HG02884 (cell line): Measurements from ENCODE around the gene LHB.
"Not testable (repeated sequence)": the region's sequence is repeated elsewhere in the genome, so short reads cannot be mapped to it uniquely, and the experiment has no call there.

ENCODE experiments used
- ATAC-seq: cut with Tn5 transposase; IDR thresholded peaks from one replicate; pipeline ENCODE4 v1.9.1; 2021; ENCODE audit warnings: mild to moderate bottlenecking, moderate library complexity; ENCODE audit not compliant: unreplicated experiment

The LHB gene

DNA sequence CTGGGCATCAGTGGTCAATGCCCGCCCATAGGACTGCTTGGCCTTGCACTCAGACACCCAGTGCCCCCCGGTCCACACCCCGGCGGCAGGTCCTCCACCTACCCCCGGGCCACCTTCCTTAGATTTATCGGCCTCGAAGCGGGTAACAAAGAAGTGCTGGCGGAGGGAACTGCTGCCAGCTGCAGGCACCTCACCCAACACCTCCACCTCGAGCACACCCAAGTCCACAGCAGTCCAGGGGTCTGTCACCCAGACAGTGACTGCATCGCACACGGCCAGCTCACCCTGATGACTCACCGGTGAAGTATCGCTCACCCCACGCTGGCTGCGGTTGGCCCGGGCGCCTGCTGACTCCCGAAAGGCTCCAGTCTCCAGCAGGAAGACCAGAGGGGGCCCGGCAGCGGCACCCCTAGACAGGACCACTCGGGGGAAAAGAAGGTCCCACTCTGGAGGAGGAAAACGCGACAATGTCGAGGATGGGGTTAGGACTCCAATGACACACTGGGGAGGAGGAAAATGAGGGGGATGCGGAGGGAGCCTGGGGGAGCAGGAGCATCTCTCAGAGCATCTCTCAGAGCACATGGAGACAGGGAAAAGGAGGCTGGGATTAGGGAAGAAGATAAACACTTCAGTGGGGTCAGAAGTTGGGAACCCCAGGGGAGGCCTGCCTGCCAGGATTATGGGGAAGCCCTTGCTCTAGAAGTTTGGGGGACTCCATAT lies 21.8 kb upstream of the LHB start:
- ATAC-seq = not testable (repeated sequence)

DNA sequence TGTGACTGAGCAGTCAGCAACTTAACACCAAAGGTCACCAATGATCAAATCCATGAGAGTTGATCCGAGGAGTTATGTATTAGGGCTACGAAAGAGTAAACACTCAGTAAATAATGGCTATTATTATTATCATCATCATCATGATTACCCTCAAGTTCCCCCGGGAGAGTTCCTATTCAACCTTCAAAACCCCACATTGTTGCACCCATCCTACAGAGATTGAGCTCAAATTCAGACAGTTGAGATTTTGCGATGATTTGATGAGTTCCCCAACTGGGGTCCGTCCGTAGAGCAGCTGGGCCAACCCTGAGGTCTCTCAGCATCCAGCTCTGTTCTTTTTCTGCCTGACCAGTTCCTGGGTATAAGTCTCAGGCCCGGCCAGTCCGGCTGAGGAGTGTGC lies 21.2 kb upstream of the LHB start:
- not testable (repeated sequence) for ATAC-seq

DNA sequence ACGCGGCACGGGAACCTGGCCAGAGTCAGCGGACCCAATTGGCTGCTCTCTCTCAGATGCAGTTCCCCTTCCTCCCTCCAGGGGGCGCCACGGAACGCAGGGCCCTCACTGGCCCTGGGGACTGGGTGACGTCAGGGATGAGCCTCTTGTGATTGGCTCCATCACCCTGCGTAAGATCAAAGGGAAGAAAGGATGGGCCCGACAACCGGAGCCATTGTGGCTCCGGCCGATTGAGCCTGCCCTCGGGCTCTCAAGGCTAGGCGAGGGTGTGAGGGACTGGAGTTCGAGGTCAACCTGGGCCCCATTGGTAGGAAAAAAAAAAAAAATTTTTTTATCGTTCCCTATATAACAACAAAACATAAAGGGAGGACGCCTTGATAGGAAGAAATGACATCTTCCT lies 19.9 kb upstream of the LHB start, which contains the start of gene CGB1:
CGB1 (minus strand) TSS at position 81 of the 400 bp plus-strand sequence. CDS start 184 bp downstream, outside the sequence.
- ATAC-seq = not testable (repeated sequence)

DNA sequence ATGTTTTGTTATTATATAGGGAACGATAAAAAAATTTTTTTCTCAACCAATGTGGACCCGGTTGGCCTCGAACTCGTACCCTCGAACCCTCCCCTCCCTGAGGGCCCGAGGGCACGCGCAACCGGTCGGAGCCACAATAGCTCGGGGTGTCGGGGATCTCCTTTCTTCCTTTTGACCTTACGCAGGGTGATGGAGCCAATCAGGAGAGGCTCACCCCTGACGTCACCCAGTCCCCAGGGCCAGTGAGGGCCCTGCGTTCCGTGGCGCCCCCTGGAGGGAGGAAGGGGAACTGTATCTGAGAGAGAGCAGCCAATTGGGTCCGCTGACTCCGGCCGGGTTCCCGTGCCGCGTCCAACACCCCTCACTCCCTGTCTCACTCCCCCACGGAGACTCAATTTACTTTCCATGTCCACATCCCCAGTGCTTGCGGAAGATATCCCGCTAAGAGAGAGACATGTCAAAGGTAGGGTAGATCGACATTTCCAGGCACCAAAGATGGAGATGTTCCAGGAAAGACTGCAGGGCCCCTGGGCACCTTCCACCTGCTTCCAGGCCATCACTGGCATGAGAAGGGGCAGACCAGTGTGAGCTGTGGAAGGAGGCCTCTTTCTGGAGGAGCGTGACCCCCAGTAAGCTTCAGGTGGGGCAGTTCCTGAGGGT lies 14.9 kb upstream of the LHB start, which contains the start of gene CGB2:
CGB2 (plus strand) TSS at position 249 of the 660 bp plus-strand sequence; CDS start at position 455, 206 bp downstream.
- ATAC-seq = not testable (repeated sequence)

DNA sequence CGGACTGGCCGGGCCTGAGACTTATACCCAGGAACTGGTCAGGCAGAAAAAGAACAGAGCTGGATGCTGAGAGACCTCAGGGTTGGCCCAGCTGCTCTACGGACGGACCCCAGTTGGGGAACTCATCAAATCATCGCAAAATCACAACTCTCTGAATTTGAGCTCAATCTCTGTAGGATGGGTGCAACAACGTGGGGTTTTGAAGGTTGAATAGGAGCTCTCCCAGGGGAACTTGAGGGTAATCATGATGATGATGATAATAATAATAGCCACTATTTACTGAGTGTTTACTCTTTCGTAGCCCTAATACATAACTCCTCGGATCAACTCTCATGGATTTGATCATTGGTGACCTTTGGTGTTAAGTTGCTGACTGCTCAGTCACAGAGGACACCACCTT lies 13.4 kb upstream of the LHB start:
- ATAC-seq = not testable (repeated sequence)

DNA sequence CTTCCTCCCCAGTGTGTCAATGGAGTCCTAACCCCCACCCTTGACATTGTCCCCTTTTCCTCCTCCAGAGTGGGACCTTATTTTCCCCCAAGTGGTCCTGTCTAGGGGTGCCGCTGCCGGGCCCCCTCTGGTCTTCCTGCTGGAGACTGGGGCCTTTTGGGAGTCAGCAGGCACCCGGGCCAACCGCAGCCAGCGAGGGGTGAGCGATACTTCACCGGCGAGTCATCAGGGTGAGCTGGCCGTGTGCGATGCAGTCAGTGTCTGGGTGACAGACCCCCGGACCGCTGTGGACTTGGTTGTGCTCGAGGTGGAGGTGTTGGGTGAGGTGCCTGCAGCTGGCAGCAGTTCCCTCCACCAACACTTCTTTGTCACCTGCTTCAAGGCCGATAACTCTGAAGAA lies 12.9 kb upstream of the LHB start:
- not testable (repeated sequence) for ATAC-seq

DNA sequence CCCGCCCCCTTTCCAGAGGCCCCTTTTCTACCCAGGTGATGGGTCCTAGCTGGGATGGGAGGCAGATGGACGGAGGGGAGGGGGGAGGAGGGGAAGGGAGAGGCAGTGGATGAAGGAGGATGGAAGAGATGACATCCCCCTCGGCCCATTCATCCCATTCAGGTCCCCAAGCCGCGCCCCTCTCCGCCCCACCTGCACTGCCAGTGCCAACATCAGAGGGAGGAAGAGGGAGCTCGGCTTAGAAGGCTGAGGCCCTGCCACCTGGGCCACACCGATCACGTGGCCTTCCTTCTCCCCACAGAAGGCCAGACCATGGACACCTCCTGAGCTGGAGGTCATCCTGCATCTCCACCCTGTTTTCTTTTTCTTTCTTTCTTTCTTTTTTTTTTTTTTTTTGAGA lies 11.8 kb upstream of the LHB start:
- not testable (repeated sequence) for ATAC-seq

DNA sequence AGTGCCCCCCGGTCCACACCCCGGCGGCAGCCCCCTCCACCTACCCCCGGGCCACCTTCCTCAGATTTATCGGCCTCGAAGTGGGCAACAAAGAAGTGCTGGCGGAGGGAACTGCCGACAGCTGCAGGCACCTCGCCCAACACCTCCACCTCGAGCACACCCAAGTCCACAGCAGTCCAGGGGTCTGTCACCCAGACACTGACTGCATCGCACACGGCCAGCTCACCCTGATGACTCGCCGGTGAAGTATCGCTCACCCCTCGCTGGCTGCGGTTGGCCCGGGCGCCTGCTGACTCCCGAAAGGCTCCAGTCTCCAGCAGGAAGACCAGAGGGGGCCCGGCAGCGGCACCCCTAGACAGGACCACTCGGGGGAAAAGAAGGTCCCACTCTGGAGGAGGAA lies 8.7 kb upstream of the LHB start:
- ATAC-seq = not testable (repeated sequence)

DNA sequence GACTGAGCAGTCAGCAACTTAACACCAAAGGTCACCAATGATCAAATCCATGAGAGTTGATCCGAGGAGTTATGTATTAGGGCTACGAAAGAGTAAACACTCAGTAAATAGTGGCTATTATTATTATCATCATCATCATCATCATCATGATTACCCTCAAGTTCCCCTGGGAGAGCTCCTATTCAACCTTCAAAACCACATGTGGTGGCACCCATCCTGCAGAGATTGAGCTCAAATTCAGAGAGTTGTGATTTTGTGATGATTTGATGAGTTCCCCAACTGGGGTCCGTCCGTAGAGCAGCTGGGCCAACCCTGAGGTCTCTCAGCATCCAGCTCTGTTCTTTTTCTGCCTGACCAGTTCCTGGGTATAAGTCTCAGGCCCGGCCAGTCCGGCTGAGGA lies 8.2 kb upstream of the LHB start:
- ATAC-seq = not testable (repeated sequence)

DNA sequence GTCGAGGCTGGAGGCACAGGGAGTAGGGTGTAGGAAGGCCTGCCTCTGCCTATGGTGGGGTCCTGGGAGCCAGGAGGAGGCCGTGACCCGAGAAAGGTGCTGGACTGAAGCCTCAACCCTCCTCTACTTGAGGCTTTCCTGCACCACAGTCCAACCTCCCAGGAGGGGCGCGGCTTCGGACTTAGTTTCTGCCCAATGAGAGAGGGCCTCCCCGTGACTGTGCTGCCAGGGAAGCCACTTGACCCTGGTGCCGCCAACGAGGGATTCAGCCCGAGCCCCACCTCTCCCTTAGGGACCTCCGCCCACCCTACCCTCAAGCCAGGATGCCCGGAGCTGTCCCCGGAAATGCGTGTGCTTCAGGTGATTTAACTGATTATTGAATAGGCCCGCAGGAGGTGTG lies 7.3 kb upstream of the LHB start, which contains the start of gene CGB3:
CGB3 (minus strand) TSS at position 101 of the 400 bp plus-strand sequence. CDS start 362 bp downstream, outside the sequence.
- not testable (repeated sequence) for ATAC-seq

DNA sequence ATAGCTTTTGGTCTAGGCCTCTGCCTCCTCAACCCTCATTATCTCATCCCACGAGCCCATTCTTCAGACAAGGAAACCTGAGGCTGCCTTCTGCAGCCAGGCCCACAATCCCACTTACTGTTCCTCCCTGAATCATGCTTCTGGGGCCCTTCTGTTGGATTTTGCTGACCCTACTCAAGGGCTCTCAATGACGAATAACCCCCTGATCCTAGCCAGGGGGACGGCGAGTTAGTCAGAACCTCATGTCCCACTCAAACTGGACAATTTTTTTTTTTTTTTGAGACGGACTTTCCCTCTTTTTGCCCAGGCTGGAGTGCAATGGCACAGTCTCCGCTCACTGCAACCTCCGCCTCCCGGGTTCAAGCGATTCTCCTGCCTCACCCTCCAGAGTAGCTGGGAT lies 5.2 kb upstream of the LHB start:
- ATAC-seq = no peak

DNA sequence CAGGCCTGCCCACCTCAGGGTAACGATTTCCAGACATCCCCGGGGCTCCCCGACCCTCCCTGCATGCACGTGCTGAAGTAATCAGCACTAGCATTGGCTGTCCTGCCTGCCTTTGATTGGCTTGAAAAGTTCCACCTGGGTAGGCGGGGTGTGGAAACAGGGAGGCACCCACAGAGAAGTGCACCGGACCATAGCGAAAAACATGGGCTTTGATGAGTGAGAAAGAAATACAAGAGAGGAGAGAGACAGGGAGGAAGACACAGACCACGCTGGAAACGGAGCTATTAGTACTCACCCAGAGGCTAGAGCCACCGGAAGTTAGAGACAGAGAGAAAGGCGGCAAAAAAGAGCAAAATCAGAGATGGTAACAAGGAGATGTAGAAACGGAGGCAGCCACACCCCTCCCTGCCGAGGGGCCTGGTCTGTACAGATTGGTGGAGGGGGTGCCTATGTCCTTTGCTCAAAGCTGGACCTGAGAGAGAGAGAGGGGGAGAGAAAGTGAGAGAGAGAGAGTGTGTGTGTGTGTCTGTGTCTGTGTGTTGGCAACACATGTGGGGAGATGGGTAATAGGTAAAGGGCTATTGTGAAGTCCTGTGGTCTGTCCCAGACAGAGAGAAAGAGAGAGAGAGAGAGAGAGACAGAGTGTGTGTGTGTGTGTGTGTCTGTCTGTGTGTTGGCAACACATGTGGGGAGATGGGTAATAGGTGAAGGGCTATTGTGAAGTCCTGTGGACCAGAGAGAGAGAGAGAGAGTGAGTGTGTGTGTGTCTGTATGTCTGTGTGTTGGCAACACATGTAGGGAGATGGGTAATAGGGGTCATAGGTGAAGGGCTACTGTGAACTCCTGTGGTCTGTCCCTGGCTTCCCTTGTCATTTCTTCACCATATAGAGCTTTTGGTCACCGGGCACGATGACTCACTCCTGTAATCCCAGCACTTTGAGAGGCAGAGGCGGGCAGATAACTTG lies 4.3 kb upstream of the LHB start:
- no peak for ATAC-seq

DNA sequence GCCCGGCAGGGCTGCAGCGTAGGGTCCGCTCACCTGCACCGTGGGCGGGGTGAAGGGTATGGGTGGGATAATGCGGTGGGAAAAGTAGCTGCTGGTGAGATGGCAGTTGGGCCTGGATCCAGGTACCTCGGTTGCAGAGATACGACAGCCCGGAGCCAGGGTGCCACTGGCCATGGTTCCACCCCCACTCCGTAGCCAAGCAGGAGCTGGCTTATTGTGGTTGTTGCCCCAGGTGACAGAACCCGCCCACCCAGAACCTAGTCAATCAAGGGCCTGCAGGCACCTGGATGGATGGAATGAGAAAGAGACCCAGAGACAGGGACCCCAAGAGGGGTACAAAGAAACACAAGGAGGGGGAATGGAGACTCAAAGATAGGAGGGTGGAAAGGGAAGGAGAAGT lies 3.5 kb upstream of the LHB start:
- ATAC-seq = no peak

DNA sequence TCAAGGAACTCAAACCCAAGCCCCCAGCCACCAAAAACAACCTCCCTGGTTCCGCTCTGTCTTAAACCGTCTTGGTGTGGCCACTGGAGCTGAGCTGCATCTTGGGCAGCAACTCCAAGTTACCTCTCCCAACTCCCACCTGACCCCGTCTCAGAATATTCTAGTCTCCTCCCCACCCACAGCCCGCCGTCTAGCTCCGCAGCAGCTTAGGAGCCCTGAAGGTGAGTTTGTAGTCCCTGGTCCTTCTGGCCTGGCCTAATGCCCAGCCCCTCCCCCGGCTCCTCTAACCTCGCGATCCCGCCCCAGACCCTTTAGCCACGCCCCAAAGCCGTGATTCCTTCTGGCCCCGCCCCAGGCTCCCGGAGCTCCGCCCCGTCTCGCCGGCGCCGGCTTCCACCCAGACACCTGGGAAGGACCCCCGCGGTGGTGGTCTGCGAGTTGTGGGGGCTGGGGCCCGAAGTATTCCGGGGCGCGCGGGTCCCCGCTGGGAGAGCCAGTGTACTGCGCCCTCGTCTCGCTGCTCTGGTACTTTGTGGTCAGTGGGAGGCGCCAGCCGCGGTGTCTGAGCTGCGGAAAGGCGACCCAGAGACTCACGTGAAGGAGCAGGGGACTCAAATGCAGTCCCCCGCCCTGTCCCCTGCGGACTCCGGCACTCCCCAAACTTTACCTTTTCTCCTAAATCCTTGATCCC lies 2.5 kb upstream of the LHB start:
- ATAC-seq = no peak

DNA sequence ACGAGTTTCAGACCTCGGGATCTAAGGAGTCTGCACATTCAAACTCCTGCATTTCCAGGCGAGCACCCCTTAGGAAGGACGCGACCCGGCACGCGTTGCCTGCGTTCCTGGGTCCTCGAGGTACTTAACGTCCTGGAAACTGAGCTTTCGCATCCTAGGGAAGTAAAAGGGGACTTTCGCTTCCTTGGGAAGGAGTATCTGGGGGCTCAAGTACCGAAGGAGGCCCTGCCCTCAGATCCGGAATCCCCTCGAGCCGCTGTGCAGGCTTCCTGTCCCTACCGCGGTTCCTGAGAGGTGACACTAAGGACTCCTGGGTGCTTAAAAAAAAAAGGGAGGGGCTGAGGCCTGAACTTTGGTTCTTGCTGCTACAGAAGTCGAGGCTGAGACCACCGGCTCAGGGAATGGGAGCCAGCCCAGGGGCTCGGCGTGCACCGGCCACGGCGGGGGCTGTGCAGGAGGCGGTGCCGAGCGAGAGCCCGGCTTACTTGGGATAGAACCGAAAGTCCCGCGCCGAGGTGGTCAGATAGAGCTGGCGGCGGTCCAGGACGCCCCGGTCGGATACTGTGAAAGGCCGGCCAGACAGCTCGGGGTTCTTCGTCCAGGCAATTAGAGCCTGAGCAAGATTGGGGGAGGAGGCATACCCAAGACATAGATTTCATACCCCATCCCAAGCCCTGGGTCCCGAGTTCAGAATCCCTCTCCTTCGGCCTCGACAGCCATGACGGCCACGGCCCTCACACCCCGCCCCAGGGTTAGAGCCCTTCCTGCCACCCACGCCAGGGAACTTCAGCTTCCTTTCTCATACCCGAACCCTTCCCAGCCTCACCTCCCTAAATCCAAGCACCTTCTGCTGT lies 1.7 kb upstream of the LHB start:
- not testable (repeated sequence) for ATAC-seq

DNA sequence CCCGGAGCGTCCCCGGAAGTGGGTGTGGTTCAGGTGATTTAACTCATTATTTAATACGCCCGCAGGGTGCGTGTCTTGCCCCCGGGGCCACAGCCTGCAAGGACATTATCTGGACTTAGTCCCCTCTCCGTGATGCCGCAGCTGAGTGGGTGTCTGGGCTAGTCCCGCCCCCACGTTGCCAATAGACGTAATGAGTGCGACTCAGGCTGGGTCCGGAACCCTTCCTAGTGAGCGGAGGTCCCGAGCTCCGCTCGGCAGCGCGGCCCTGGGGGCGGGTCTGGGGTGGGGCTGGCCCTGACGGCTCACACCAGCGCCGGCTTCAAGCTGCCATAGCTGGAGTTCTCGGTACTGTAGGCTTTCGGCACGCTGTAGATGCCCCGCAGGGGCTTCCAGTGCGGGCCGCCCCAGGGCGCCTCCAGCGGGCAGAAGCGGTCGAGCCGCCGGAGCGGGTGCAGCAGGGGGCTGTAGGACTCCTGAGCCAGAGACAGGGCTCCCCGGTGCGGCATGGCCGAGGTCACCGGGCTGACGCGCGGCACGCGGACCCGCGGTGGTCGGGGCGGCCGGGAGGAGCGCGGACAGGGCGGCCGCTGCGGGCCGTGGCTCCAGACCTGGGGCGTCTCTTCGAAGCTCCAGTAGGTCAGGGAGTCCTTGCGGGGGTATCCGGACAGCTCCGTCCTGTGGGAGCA lies 918 bp upstream of the LHB start:
- ATAC-seq = no peak

DNA sequence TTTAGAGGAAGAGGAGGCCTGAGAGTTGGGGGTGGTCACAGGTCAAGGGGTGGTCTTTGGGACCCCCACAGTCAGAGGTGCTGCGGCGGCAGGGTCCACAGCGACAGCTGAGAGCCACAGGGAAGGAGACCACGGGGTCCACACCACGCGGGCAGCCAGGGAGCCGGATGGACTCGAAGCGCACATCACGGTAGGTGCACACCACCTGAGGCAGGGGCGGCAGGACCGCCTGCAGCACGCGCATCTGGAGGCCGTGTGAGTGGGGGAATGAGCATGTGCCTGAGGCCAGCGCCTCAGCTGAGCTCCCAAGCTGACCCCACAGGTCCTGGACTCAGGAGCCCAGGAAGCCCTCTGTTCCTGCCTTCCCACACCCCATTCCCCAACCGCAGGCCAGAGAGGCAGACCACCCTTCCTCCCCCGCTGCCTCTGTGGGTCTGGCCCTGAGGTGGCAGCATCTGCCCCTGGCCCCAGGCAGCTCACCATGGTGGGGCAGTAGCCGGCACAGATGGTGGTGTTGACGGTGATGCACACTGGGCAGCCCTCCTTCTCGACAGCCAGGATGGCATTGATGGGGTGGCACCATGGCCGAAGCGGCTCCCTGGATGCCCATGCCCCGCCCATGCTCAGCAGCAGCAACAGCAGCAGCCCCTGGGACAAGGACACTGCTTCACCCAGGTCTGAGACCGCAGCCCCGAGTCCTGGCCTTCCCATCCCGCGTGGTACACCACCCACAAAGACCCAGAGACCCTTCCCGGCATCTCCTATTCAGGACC lies 638 bp downstream of the LHB start:
- ATAC-seq = no peak

DNA sequence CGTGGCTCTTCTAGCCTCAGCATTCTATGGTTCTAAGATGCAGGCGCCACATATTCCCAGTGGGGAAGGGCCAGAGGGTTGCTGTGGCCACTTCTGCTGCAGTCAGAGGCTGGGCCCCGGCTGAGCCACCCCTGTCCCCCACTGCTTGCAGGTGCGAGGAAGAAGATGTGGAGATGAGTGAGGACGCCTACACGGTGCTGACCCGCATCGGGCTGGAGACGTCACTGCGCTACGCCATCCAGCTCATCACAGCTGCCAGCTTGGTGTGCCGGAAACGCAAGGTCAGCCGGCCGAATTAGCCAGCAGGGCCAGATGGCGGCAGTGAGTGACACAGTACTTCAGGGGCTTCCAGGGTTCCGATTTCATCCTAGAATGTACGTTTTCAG lies 2.0 kb downstream of the LHB start:
- no peak for ATAC-seq
